Choroid plexus epithelial cell (primary cell): Measurements from ENCODE around the gene TLK2.

ENCODE experiments used
- DNase-seq: peaks from one replicate; pipeline ENCODE4 v3.0.0-alpha.2; 2010; ENCODE audit warnings: low read depth
- H3K4me3 ChIP-seq: 2 replicates; pipeline ENCODE4 v1.5.1; 2011; ENCODE audit warnings: low read depth, mild to moderate bottlenecking, control low read depth, low read length, moderate library complexity
- CTCF ChIP-seq: conservative IDR thresholded peaks from 2 replicates; pipeline ENCODE4 v1.5.1; 2011; ENCODE audit warnings: low read depth, mild to moderate bottlenecking, control low read depth, inconsistent platforms, low read length, moderate library complexity

Gene TLK2

GRCh38 chr17:62631086-62631935 is 152.7 kb downstream of the TLK2 start:
- TF ChIP-seq CTCF, result no peak
- DNase-seq, result no peak
- H3K4me3 ChIP-seq, result no peak overlapping the region

GRCh38 chr17:62631936-62632924 is 153.6 kb downstream of the TLK2 start:
- no peak for TF ChIP-seq CTCF
- no peak for DNase-seq
- no peak overlapping the region for H3K4me3 ChIP-seq

GRCh38 chr17:62637809-62638208 is 159.2 kb downstream of the TLK2 start:
- no peak for DNase-seq
- H3K4me3 ChIP-seq, result no peak overlapping the region
- TF ChIP-seq CTCF, result peak; percentile 26

GRCh38 chr17:62641153-62641552 is 162.5 kb downstream of the TLK2 start:
- no peak for TF ChIP-seq CTCF
- DNase-seq, result no peak

GRCh38 chr17:62641951-62642350 is 163.3 kb downstream of the TLK2 start:
- no peak overlapping the region for H3K4me3 ChIP-seq
- no peak for DNase-seq
- no peak for TF ChIP-seq CTCF

More at GRCh38 chr17:62641153-62641552, 162.5 kb downstream of the TLK2 start:
- no peak overlapping the region for H3K4me3 ChIP-seq

GRCh38 chr17:62643496-62643895 is 164.9 kb downstream of the TLK2 start:
- H3K4me3 ChIP-seq, result no peak overlapping the region
- TF ChIP-seq CTCF, result no peak
- DNase-seq, result no peak
